ENCODE results near the gene TNFRSF19.

The TNFRSF19 gene

DNA sequence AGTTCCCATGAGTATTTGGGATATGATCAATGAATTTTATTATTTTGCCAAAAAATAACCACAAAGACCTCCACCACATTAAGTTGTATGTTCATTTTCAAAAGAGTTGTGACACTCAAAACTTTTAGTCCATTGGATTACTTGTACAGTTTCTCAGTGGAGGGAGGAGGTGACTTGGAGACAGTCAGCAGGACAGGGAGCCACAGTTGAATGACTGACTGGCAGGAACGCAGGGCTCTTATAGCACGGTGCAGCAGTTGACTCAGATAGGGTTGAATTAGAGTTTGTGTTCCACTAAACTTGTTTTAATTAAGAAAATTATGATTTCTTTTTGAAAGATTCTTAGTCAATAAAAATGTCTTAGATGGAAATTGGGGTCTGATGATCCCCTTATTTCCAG lies 42.5 kb downstream of the TNFRSF19 start:
- ChIA-PET POLR2A (no interaction called here), CTCF (no interaction called here)
- no peak for DNase-seq (ENCODE audit: extremely low spot score)
- TF ChIP-seq ARNT (IDR thresholded peaks at IDR 0.05), result no peak
- TF ChIP-seq SP1 (IDR thresholded peaks at IDR 0.05), result no peak
- TF ChIP-seq ELF4 (IDR thresholded peaks at IDR 0.05), result no peak
- TF ChIP-seq FOXM1 (IDR thresholded peaks at IDR 0.05; ENCODE audit: borderline replicate concordance), result no peak
- TF ChIP-seq CTBP1 (IDR thresholded peaks at IDR 0.05; ENCODE audit: borderline replicate concordance), result no peak
- TF ChIP-seq FOXK2 (IDR thresholded peaks at IDR 0.05), result no peak
- no peak for TF ChIP-seq HDGF (IDR thresholded peaks at IDR 0.05; ENCODE audit: borderline replicate concordance)
- TF ChIP-seq FOXA1 (IDR thresholded peaks at IDR 0.05), result no peak
- TF ChIP-seq, protein P1, sequence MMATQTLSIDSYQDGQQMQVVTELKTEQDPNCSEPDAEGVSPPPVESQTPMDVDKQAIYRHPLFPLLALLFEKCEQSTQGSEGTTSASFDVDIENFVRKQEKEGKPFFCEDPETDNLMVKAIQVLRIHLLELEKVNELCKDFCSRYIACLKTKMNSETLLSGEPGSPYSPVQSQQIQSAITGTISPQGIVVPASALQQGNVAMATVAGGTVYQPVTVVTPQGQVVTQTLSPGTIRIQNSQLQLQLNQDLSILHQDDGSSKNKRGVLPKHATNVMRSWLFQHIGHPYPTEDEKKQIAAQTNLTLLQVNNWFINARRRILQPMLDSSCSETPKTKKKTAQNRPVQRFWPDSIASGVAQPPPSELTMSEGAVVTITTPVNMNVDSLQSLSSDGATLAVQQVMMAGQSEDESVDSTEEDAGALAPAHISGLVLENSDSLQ (IDR thresholded peaks at IDR 0.05), result no peak
- TF ChIP-seq TARDBP (IDR thresholded peaks at IDR 0.05), result no peak
- no peak for TF ChIP-seq ZNF384 (IDR thresholded peaks at IDR 0.05)
- no peak for TF ChIP-seq SUZ12 (IDR thresholded peaks at IDR 0.05)
- TF ChIP-seq L3MBTL2 (conservative IDR thresholded peaks at IDR 0.05), result no peak
- TF ChIP-seq LEF1 (IDR thresholded peaks at IDR 0.05; ENCODE audit: borderline replicate concordance), result no peak
- TF ChIP-seq BHLHE40 (IDR thresholded peaks at IDR 0.05; ENCODE audit: borderline replicate concordance), result no peak
- TF ChIP-seq NFRKB (IDR thresholded peaks at IDR 0.05), result no peak

DNA sequence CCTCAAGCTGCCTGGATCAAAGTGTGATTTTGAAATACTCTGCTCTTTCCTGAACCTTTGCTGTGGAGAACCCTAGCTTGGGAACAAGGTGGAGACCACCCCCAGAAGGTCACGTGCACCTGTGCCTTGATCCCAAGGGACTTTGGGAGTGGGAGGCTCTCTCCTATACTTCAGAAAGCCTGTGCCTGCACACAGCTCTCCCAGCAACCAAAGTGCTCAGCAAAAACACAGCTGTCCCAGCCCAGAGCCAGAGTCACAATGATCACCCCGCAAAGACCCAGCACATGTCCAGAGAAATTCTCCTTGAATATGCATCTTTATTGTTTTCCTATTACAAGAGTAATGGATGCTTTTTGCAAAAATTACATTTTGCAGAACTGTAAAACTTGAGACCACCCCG lies 43.4 kb downstream of the TNFRSF19 start:
- CTCF ChIA-PET, result no interaction called here
- no peak for DNase-seq (ENCODE audit: extremely low spot score)
- TF ChIP-seq NFRKB (IDR thresholded peaks at IDR 0.05) (no peak), TARDBP (IDR thresholded peaks at IDR 0.05) (no peak), FOXK2 (IDR thresholded peaks at IDR 0.05) (no peak), HDGF (IDR thresholded peaks at IDR 0.05; ENCODE audit: borderline replicate concordance) (no peak), SUZ12 (IDR thresholded peaks at IDR 0.05) (no peak), BHLHE40 (IDR thresholded peaks at IDR 0.05; ENCODE audit: borderline replicate concordance) (no peak), L3MBTL2 (conservative IDR thresholded peaks at IDR 0.05) (no peak), FOXM1 (IDR thresholded peaks at IDR 0.05; ENCODE audit: borderline replicate concordance) (no peak), LEF1 (IDR thresholded peaks at IDR 0.05; ENCODE audit: borderline replicate concordance) (no peak), CTBP1 (IDR thresholded peaks at IDR 0.05; ENCODE audit: borderline replicate concordance) (no peak)
- TF ChIP-seq, protein P1 (IDR thresholded peaks at IDR 0.05), result no peak
- POLR2A ChIA-PET, result no interaction called here

DNA sequence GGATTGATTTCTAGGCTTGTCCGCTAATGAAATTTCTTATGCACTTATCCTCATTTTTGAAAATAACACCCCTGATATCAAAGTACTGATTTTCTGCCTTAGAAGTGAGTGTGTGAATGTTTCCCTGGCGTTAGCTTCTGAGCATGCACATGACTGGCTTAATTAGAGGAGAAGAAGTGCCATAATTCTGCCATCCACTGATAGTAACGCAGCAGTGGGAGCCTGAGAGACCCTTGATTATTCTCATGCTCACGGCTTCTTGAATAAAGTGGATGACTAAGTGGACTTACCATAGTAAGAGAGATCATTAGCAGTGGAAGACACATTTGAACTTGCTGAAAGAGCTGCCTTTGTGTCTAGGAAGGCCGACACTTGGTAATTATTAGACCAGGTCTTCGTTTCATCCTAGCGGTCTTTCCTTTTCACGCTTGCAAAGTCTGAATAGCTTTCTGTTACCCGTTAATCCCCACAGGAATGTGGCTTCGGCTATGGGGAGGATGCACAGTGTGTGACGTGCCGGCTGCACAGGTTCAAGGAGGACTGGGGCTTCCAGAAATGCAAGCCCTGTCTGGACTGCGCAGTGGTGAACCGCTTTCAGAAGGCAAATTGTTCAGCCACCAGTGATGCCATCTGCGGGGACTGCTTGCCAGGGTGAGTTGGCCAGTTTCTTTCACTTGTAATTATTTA lies 45.3 kb downstream of the TNFRSF19 start:
- ChIA-PET POLR2A (no interaction called here), CTCF (no interaction called here)
- no peak for DNase-seq (ENCODE audit: extremely low spot score)
- TF ChIP-seq BHLHE40 (IDR thresholded peaks at IDR 0.05; ENCODE audit: borderline replicate concordance), result no peak
- TF ChIP-seq SP1 (IDR thresholded peaks at IDR 0.05), result no peak
- no peak for TF ChIP-seq ARNT (IDR thresholded peaks at IDR 0.05)
- no peak for TF ChIP-seq FOXM1 (IDR thresholded peaks at IDR 0.05; ENCODE audit: borderline replicate concordance)
- no peak for TF ChIP-seq ELF4 (IDR thresholded peaks at IDR 0.05)
- TF ChIP-seq LEF1 (IDR thresholded peaks at IDR 0.05; ENCODE audit: borderline replicate concordance), result no peak

DNA sequence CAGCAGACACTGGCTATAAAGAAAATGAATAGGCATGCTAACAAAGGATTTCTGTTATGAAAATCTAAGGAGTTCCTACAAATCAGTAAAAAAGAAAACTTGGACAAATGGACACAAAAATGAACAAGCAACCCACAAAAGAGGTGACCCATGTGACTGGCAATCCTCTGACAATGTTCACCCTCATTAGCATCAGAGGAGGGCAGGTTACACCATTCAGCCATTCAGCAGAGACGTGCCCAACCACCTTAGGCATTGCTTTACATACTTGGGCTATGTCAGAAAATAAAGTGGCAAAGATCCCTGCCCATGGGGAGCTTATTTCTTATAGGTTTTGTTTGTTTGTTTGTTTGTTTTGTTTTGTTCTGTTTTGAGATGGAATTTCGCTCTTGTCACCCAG lies 46.0 kb downstream of the TNFRSF19 start:
- TF ChIP-seq FOXK2 (IDR thresholded peaks at IDR 0.05) (no peak), L3MBTL2 (conservative IDR thresholded peaks at IDR 0.05) (no peak), SP1 (IDR thresholded peaks at IDR 0.05) (no peak), BHLHE40 (IDR thresholded peaks at IDR 0.05; ENCODE audit: borderline replicate concordance) (no peak), HDGF (IDR thresholded peaks at IDR 0.05; ENCODE audit: borderline replicate concordance) (no peak), ARNT (IDR thresholded peaks at IDR 0.05) (no peak), SUZ12 (IDR thresholded peaks at IDR 0.05) (no peak), NFRKB (IDR thresholded peaks at IDR 0.05) (no peak), TARDBP (IDR thresholded peaks at IDR 0.05) (no peak), CTBP1 (IDR thresholded peaks at IDR 0.05; ENCODE audit: borderline replicate concordance) (no peak), FOXA1 (IDR thresholded peaks at IDR 0.05) (no peak), FOXM1 (IDR thresholded peaks at IDR 0.05; ENCODE audit: borderline replicate concordance) (no peak), ELF4 (IDR thresholded peaks at IDR 0.05) (no peak), LEF1 (IDR thresholded peaks at IDR 0.05; ENCODE audit: borderline replicate concordance) (no peak)
- ChIA-PET CTCF (no interaction called here), POLR2A (no interaction called here)
- DNase-seq (ENCODE audit: extremely low spot score), result no peak

DNA sequence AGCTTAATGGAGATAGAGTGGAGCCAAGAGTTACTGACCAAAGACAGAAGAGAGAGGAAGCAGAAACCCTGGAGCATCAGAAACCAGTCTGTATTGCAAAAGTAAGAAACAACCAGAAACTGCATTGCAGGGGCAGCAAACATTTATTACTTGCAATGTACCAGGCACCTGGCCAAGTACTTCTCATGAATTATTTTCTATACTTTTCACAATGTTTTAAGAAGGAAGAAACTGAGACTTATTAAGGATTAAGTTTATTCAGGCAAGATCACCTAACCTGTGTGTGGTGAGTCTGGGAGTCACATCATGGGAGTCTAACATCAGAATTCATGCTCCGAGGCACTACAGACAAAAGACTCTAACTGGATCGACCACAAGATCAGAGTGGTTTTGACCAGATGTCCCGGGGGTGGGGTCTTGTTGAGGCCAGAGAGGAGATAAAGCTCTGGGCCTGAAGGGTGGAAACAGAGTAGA lies 47.4 kb downstream of the TNFRSF19 start:
- no peak for DNase-seq (ENCODE audit: extremely low spot score)
- CTCF ChIA-PET, result interaction anchor here (0.5 kb wide), 1 partner anchor 11 kb away, joined by 3 read pairs; no protein-coding TSS in a partner anchor
- POLR2A ChIA-PET, result no interaction called here
- TF ChIP-seq HDGF (IDR thresholded peaks at IDR 0.05; ENCODE audit: borderline replicate concordance) (no peak), FOXM1 (IDR thresholded peaks at IDR 0.05; ENCODE audit: borderline replicate concordance) (no peak), L3MBTL2 (conservative IDR thresholded peaks at IDR 0.05) (no peak), FOXA1 (IDR thresholded peaks at IDR 0.05) (no peak), NFRKB (IDR thresholded peaks at IDR 0.05) (no peak), FOXK2 (IDR thresholded peaks at IDR 0.05) (no peak), BHLHE40 (IDR thresholded peaks at IDR 0.05; ENCODE audit: borderline replicate concordance) (no peak), ELF4 (IDR thresholded peaks at IDR 0.05) (no peak), SUZ12 (IDR thresholded peaks at IDR 0.05) (no peak), ZNF384 (IDR thresholded peaks at IDR 0.05) (no peak), ARNT (IDR thresholded peaks at IDR 0.05) (no peak), LEF1 (IDR thresholded peaks at IDR 0.05; ENCODE audit: borderline replicate concordance) (no peak), CTBP1 (IDR thresholded peaks at IDR 0.05; ENCODE audit: borderline replicate concordance) (no peak), TARDBP (IDR thresholded peaks at IDR 0.05) (no peak), SP1 (IDR thresholded peaks at IDR 0.05) (no peak)
- TF ChIP-seq, protein P1 (IDR thresholded peaks at IDR 0.05), result no peak
